Activated naive CD4-positive, alpha-beta T cell treated with anti-CD3 and anti-CD28 coated beads, Interleukin-2, amount 50 U/mL, for 16 hours (primary cell): ENCODE data around the gene STBD1.
"Not testable (repeated sequence)": the region's sequence is repeated elsewhere in the genome, so short reads cannot be mapped to it uniquely, and the experiment has no call there.

Experiments
- DNase-seq: peaks from one replicate; pipeline ENCODE4 v3.0.0-alpha.2; 2020

STBD1 gene

GRCh38 chr4:76305971-76306881 lies at the start of gene STBD1:
Gene STBD1 (plus strand): TSS chr4:76306733. CDS start chr4:76306770, 37 bp downstream.
- DNase-seq, result peak; percentile 29

GRCh38 chr4:76256968-76257367 lies 49.6 kb upstream of the STBD1 start:
- no peak for DNase-seq

- DNase-seq, result no peak
These were observed 48.7 kb upstream of the STBD1 start for GRCh38 chr4:76257824-76258223.

- no peak for DNase-seq
These were observed 46.0 kb upstream of the STBD1 start for GRCh38 chr4:76260571-76260970.

GRCh38 chr4:76265631-76266218 lies 40.8 kb upstream of the STBD1 start:
- DNase-seq, result no peak

GRCh38 chr4:76266627-76267026 lies 39.9 kb upstream of the STBD1 start:
- no peak for DNase-seq

GRCh38 chr4:76267811-76268210 lies 38.7 kb upstream of the STBD1 start:
- DNase-seq, result no peak

GRCh38 chr4:76270244-76271175 lies 36.0 kb upstream of the STBD1 start:
- no peak for DNase-seq

- no peak for DNase-seq
These were observed 35.3 kb upstream of the STBD1 start for GRCh38 chr4:76271248-76271647.

GRCh38 chr4:76272073-76272472 lies 34.5 kb upstream of the STBD1 start:
- no peak for DNase-seq

- DNase-seq, result no peak
These were observed 34.0 kb upstream of the STBD1 start for GRCh38 chr4:76272582-76272981.

GRCh38 chr4:76272999-76273398 lies 33.5 kb upstream of the STBD1 start:
- no peak for DNase-seq

- no peak for DNase-seq
These were observed 30.9 kb upstream of the STBD1 start for GRCh38 chr4:76275486-76276124.

GRCh38 chr4:76276813-76277212 lies 29.7 kb upstream of the STBD1 start:
- no peak for DNase-seq

- no peak for DNase-seq
These were observed 28.9 kb upstream of the STBD1 start for GRCh38 chr4:76277667-76278066.

GRCh38 chr4:76278583-76278982 lies 27.9 kb upstream of the STBD1 start:
- no peak for DNase-seq

- DNase-seq, result no peak
These were observed 27.1 kb upstream of the STBD1 start for GRCh38 chr4:76279462-76279861.

- no peak for DNase-seq
These were observed 25.8 kb upstream of the STBD1 start for GRCh38 chr4:76280488-76281441.

GRCh38 chr4:76281594-76281993 lies 24.9 kb upstream of the STBD1 start:
- DNase-seq, result not testable (repeated sequence)

- no peak for DNase-seq
These were observed 23.4 kb upstream of the STBD1 start for GRCh38 chr4:76282941-76283689.

GRCh38 chr4:76283900-76284299 lies 22.6 kb upstream of the STBD1 start:
- DNase-seq, result no peak
